DND-41 (cell line): ENCODE data around the gene RGS9.

Experiments used
- EZH2 ChIP-seq: IDR thresholded peaks from 3 replicates; pipeline ENCODE4 v1.6.1; 2012; ENCODE audit warnings: borderline replicate concordance, low read depth, mild to moderate bottlenecking, moderate library complexity, low read length, inconsistent platforms; ENCODE audit not compliant: severe bottlenecking
- TF ChIP-seq, protein P1 (sequence below): IDR thresholded peaks from 2 replicates; pipeline ENCODE4 v1.5.1; 2012; ENCODE audit warnings: borderline replicate concordance, low read length, moderate library complexity, mild to moderate bottlenecking; ENCODE audit not compliant: poor library complexity, severe bottlenecking; ENCODE audit errors: extremely low read depth

DNA sequence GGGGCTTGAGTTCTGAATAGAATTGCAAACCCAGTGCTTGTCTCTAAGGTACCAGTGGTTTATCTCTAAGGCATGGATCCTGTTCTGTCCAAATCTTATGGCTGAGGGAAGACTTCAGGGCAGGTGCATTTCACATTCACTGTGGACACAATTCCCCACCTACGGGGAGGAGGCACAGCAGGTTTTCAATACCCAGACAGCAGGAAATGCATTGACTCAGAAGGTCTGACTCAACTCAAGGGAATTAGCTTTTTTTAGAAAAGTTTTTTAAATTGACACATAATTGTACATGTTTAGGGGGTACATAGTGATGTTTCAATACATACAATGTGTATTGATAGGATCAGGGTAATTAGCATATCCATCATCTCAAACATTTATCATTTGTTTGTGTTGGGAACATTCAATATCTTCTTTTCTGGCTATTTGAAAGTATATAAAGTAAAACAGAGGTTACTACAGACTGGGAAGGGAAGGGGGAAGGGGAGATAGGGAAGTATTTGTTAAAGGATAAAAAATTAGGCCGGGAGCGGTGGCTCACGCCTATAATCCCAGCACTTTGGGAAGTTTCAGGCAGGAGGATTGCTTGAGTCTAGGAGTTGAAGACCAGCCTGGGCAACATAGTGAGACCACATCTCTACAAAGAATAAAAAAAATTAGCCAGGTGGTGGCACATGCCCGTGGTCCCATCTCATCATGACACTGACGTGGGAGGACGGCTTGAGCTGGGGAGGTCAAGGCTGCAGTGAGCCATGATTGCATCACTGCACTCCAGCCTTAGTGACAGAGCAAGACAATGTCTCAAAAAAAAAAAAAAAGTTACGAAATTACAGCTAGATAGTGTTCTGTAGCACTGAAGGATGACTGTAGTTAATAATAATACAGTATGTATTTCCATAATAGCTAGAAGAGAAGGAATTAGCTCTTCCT is 54.9 kb downstream of the RGS9 start:
- TF ChIP-seq, protein P1, sequence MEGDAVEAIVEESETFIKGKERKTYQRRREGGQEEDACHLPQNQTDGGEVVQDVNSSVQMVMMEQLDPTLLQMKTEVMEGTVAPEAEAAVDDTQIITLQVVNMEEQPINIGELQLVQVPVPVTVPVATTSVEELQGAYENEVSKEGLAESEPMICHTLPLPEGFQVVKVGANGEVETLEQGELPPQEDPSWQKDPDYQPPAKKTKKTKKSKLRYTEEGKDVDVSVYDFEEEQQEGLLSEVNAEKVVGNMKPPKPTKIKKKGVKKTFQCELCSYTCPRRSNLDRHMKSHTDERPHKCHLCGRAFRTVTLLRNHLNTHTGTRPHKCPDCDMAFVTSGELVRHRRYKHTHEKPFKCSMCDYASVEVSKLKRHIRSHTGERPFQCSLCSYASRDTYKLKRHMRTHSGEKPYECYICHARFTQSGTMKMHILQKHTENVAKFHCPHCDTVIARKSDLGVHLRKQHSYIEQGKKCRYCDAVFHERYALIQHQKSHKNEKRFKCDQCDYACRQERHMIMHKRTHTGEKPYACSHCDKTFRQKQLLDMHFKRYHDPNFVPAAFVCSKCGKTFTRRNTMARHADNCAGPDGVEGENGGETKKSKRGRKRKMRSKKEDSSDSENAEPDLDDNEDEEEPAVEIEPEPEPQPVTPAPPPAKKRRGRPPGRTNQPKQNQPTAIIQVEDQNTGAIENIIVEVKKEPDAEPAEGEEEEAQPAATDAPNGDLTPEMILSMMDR = no peak
- TF ChIP-seq EZH2 = no peak
